GM19467 (cell line): ENCODE measurements around the gene CHURC1.

Experiments
- ATAC-seq: cut with Tn5 transposase; IDR thresholded peaks from one replicate; pipeline ENCODE4 v1.9.1; 2021; ENCODE audit warnings: mild to moderate bottlenecking, moderate library complexity; ENCODE audit not compliant: unreplicated experiment

Gene CHURC1

DNA sequence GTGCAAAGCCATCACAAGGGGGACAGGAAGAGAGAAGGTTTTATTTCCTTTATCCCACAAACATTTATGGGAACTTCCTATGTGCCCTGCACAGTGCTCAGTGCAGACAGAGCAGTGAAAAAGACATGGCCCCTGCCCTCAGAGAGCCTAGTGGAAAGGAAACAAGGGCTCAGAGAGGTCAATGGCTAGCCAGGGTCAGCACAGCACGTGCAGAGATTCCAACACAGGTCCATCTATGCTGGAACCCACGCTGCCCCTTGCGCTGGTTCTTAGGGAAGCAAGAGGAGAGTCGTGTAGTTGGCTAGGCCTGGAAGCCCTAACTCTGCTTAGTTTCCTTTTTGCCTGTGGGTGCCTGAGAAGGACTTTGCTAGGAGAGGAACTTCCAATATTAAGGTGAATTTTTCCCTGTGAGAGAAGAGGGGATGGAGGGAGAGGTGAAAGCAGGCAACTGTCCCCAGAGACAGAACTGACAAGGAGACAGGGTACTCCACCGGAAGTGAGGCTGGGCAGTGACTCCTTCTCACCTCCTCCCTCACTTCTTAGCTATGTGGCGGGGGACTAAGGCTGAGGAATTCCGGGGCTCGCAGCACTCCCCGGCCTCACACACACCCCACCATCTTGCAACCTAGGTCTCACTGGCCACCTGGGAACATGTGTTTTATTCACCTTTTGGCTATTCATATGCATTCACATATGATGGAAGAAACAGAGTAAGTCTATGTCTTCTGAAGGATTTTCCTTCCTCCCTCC, 40.4 kb downstream of the CHURC1 start:
- no peak for ATAC-seq

DNA sequence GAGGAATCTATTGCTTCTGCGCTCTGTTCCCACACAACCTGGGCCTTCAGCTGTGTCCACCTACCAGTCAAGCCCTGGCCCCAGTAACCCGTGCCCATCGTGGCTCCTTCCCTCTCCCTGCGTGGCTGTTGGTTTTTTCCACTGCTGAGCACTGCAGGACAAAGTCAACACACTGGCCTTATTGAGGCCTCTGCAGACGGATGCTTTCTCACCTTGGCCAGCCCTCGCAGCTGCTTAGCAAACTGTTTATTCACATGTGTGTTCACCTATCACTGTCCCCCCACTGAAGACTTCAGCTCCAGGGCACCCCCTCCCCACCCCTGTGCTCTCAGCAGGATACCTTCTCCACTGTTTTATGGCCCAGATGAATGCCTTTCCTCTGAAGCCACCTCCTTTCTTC, 41.0 kb downstream of the CHURC1 start:
- no peak for ATAC-seq

DNA sequence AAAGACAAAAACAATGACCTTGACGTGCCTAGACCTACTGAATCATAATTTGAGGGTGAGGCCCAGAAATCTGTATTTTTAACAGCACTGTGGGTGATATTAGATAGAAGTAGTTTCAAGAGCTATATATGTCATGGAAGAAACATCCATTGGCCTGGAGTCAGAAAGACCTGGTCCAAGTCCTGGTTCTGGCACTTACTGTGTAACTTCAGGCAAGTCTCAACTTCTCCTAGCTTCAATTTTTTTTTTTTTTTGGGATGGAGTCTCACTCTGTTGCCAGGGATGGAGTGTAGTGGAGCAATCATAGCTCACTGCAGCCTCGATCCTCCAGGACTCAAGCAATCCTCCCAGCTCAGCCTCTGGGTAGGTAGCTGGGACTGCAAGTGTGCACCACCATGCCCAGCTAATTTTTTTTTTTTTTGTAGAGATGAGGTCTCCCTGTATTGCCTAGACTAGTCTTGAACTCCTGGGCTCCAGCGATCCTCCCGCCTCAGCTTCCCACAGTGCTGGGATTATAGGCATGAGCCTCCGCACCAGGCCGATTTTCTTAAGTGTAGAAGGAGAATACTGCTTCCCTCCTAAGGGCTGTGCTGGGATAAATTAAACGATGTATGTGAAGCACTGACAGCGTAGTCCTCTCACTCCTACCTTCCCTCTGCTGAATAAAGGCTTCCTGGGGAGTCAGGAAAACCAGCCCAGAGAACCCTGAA, 42.6 kb downstream of the CHURC1 start:
- ATAC-seq, result no peak

DNA sequence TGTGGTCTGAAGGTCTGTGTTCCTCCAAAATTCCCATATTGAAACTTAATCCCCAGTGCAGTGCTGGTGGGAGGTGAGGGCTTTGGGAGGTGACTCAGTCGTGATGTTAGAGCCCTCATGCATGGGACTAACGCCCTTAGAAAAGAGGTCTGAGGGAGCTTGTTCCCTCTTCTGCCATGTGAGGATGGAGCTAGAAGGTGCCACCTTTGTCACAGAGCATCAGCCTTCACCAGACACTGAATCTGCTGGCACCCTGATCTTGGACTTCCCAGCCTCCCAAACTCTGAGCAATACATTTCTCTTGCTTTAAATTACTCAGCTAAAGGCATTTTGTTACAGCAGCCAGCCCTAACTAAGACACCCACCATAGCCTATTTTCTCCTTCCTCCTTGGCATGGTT, 43.9 kb downstream of the CHURC1 start:
- no peak for ATAC-seq

DNA sequence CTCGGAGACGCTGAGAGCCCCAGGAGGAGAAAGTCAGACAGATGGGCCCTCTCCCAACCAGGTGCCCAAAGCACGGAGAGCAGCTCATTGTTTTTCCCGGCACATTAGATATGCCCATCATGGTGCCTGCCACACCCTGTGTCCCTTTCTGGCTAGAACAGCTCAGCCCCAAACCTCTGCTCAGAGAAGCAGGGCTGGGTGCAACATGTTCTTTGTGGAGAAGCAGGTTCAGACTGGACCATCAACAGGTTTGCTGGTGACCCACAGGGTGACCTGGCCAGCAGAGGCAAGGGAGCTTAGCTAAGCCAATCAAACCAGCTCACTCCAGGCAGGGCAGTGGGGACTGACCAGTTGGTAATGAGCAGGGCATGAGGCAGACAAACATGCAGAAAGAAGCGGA, 44.5 kb downstream of the CHURC1 start:
- ATAC-seq, result no peak

DNA sequence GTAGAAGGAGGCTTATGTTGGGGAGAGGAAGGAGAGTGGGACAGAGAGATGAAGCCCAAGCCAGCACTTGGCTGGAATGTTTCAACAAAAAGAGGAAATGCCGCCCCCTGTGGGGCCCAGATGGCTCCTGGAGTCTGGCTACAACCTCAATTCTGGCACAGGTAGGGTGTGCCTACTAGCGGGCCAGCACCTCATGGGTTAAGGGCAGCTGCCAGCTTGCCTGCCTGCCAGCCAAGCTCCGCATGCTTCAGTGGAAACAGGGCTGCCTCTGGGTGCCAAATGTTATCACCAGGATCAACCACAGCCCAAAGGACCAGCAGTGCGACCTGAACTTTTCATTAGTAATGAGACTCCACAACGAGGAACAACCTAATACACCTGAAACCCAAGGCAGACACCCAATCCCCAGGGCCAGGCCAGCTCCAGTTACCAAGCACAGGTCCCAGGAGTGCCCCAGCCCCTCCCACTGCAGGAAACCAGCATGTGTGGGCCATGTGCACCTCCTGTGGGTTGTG, 46.6 kb downstream of the CHURC1 start:
- no peak for ATAC-seq

DNA sequence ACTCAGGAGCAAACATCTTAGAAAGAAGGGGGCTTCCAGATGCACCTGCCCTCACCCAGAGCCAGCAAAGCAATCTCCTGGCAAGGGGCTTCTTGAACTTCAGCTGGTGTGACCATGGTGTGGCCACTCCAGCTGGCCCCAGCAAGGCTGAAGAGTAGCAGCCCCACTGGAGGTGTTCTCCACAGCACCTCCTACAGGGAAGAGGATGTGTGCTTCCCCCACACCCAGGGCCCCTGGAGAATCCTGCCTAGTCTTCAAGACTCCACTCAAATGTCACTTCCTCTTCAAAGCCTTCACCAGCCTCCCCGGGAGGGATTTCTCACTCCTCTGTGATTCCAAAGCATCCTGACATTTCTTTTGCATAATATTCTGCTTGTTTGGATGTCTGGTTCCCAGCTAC, 49.4 kb downstream of the CHURC1 start:
- no peak for ATAC-seq

DNA sequence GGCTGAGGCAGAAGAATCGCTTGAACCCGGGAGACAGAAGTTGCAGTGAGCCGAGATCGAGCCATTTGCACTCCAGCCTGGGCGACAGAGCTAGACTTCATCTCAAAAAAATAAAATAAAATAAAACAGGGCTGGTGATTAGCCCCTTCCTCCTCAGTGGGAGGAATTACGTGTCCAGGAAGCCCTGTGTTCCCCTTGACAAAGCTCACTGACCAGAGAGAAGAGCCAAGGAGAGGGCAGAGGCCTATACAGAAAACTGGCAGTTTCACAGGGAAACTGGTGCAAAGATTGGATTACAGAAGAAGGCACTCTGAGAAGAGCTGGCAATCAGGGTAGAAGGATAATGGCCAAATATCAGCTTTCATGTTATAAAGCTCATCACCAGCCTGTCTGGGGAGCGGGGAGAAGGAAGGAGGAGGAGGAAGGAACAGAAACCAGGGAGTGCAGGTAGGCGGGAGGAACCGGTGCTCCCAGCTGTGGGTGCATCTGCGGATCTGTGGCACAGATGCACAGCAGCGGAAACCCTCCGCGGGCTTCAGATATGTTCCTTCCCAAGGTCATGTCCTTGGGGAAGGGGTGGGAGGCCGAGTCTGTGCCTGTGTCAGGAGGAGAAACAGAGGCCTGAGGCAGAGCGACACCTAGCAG, 51.2 kb downstream of the CHURC1 start:
- no peak for ATAC-seq

DNA sequence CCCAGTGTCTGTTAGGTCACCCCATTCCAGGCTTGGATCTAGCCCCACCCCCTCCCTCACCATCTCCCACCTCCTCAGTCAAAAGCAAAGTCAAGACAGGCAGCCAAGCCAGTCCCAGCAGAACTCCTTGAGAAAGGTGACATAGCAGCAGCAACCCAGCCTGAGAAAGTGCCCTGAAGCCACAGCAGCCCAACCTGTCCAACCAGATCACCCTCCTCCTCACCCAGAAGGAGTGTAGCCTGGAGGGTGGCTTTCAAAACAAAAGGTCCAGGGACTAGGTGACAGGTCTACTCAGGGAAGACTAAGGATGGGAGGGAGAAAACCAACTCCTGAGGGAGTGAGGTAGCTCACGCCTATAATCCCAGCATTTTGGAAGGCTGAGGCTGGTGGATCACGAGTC, 52.7 kb downstream of the CHURC1 start:
- no peak for ATAC-seq

DNA sequence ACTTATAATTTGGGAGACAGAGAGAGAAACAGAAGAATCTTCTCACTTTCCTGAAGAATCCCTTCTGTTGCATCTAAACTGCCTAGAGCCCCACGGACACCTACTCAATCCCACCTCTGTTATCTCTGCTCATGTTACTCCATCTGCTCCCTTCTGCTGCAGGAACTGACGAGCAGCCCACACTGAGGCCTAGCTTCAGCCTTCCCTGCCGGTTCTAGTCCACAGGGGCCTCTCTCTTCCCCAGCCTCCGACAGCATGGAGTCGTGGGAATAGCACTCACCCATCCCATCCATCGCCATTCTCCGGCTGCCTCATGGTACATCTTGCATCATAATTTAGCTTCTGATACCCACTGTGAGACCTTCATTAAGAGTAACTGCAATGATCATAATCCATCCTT, 53.9 kb downstream of the CHURC1 start:
- no peak for ATAC-seq

DNA sequence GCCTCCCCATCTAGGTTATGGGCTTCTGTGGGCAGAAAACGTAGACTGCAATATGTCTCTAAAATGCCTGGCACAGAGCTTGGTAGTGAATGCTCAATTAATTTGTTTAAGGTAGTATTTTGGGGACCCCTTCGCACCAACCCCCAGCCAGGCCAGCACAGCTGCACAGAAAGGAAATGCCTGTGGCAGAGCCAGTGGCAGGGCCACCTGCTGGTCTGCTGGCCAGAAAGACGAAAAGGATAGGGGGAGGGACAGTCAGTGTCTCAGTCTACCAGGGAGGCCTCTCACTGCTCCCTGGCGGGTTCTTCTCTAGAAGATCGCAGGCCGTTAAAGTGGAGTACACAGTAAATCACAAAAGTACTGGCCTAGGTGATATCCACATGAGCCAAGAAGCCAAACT, 54.4 kb downstream of the CHURC1 start:
- ATAC-seq, result no peak

DNA sequence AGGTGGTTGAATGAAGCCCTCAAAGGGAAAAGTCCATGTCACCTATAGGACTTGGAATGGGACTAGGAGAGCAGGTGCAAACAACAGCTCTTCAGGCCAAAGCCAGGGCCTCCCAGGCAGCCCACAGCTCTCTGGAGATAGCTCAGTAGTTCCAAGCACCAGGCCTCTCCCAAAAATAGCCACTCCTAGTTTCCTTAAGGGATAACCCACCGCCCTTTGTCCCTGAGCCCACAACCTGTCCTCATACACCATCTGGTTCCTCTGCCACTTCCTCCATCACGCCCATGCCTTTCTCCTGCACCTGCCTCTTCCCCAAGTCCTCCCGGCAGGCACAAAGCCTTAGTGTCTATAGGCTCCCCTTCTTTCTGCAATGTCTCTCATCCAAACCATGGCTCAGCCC, 55.8 kb downstream of the CHURC1 start:
- ATAC-seq, result no peak

DNA sequence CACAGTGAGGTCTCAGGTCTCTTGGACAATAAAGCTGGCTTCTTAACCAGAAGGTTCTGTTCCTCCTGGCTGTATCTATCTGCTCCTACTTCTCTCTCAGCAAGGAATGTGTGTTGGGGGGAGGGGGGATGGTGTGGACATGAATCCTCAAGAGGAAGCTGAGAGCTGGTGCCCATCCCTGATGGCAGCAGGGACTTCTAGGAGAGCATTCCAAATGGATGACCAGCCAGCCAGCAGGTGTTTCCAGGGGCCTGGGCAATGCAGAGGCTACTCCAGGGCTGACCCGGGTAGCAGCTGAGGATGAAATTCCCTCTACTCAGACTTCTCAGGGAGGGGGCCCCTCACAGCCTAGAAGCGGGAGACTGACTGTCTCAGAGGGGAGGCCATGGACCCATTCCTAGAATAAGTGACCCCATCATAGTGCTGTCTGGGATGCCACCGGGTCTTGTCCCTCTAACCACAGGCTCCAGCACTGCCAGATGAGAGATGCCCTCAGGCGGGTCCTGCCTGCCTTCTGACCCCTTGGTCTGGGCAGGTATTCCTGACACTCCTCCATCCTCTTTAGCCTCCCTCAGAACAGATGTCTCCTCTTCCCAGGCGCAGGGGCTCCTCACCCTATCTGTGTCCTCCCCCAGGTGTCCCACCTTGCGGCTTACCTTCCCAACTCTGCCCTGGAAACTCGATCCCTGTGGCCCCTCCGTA, 56.7 kb downstream of the CHURC1 start:
- no peak for ATAC-seq

DNA sequence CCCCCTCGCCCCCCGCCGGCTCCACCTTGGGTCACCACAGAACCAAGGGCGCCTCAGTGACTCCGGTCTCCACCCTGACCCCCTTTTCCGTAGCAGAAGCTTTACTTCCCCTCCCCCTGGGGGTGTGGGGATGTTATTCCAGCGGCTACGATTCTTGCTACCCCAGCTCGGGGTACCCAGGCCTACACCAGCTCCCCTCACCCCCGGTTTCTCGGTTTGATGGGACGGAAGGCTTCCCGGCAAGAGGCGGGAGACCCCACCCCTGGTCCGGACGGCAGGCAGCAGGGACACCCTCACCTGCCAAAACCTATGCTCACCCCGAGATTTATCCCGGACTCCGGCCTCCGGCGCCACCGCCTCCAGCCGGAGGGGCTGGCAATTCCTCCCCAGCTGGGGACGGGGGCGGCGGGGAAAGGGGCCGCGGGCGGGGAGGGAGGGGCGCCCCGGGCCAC, 57.3 kb downstream of the CHURC1 start:
- no peak for ATAC-seq

DNA sequence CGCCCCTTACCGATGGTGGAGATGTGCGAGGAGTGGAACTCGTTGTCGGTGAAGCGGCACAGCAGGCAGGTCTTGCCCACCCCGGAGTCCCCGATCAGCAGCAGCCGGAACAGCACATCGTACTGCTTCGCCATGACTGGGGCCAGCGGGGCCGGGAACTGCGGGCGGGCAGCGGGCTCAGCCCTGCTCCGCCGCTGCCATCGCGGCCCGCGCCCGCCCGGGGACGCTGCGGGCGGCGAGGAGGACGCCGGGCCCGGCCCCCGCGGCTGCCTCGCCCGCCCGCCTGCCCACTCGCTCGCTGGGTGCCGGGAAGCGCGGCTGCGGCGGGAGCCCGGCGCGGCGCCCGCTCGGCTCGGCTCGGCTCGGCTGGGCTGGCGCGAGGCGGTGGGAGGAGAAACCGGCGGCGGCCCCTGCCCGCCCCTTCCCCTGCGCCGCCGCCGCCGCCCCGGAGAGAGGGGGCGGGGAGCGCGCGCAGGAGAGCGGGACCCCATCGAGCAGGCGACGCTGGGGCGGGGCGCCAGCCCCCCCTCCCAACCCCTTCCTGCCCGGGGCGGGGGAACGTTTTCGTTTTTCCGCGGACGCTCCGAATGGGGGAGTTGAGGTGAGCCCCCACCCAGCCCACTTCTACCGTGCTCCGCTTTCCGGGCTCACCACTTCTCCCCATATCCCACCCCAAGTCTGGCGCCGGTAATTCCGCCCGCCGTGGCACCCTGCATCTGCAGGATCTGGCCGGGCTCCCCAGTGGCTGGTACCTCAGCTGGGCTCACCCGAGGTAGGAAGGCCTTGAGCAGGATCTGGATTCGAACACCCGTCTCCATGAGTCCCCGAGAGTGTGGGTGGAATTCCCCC, 57.9 kb downstream of the CHURC1 start, which contains the start of gene RAB15:
RAB15 (minus strand) TSS at position 394 of the 849 bp plus-strand sequence; CDS start at position 134, 260 bp downstream.
- no peak for ATAC-seq

DNA sequence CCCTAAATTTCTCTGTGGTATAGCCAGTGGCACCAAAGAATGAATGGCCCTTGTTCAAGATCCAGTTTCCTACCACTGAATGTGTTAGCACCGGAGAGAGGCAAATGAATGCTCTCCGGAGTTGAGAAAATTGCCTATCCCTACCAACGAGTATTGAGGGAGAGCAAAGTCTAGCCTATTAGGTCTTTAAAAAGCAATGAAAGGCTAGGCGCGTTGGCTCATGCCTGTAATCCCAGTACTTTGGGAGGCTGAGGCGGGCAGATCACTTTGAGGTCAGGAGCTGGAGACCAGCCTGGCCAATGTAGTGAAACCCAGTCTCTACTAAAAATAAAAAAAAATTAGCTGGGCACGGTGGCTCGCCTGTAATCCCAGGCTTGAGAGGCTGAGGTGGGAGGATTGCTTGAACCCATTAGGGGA, 58.8 kb downstream of the CHURC1 start:
- ATAC-seq, result no peak

DNA sequence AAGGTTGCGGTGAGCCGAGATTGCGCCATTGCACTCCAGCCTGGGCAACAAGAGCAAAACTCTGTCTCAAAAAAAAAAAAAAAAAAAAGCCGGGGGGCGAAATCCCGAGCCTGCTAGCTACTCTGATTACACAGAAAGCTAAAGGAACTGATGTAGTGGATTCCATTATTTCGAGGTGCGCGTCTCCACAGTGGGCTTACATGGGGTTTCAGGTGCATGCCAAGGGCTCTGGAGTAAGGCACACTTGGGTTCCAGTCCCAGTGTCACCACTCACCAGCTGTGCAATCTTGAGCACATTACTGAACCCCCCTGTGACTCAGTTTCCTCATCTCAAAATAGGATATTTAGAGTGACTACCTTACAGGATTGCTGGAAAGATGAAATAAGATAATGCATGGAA, 59.6 kb downstream of the CHURC1 start:
- no peak for ATAC-seq

DNA sequence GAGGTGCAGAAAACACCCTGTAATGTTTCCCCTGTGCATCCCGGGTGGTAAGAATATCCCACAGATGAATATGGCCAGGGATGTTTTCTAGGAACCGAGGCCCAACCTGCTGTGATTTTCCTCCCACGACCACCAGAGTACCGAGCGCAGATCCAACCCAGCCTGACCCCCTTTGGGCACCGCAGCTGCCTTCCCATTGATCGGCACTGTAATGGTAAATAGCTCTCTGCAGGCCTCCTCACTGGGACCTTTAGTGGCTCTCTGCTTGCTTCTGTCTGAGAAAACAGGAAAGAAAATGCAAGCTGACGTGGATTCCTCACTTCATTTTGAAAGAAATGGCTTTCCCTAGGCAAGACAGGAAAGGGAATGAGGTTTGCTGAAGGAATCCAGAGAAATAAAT, 60.3 kb downstream of the CHURC1 start:
- ATAC-seq, result no peak

DNA sequence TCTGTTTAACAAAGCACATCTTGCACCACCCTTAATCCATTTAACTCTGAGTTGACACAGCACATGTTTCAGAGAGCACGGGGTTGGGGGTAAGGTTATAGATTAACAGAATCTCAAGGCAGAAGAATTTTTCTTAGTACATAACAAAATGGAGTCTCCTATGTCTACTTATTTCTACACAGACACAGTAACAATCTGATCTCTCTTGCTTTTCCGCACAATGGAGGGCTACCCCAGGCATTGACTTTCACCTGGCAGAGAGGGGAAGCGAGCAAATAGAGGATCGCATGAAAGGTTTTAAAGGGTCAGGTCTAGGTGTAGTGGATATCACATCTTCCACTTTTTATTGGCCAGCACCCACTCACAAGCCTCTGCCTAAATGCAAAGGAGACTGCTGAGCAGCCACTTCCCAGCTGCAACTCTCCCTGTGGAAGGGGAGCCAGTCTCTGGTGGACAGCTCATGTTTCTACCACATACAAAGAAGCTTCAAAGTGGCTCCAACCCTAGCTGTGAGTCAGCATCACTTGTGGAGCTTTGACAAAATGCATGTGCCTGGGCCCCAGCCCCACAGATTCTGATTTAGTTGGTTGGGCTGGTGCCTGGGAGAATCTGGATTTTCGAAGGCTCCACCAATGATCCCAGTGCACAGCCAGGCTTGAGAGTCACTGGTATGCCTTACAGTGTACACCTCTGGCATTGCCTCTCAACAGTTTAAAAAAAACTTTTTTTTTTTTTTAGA, 65.2 kb downstream of the CHURC1 start:
- ATAC-seq, result no peak
